AG09319 (cell line): ENCODE measurements around the gene NPC1.
A peak's percentile ranks its signal among the peaks of the same experiment; 100 is the strongest.

ENCODE experiments used
- DNase-seq: peaks from one replicate; pipeline ENCODE4 v3.0.0-alpha.2; 2010; ENCODE audit warnings: low read depth; ENCODE audit errors: extremely low read depth
- CTCF ChIP-seq: IDR thresholded peaks from 2 replicates; pipeline ENCODE4 v1.5.1; 2011; ENCODE audit warnings: low read depth, mild to moderate bottlenecking, inconsistent platforms, low read length, moderate library complexity

Gene NPC1

GRCh38 chr18:23586249-23587196 is at the start of gene NPC1:
TSS of gene NPC1 (minus strand) at chr18:23586506. CDS start at chr18:23586343, 163 bp downstream.
- TF ChIP-seq CTCF, result peak; percentile 82
- peak; percentile 87 for DNase-seq

- no peak for DNase-seq
- TF ChIP-seq CTCF, result no peak
Observed at GRCh38 chr18:23636071-23636399, 49.7 kb upstream of the NPC1 start.

GRCh38 chr18:23635283-23636070 is 49.2 kb upstream of the NPC1 start:
- no peak for TF ChIP-seq CTCF
- DNase-seq, result no peak

GRCh38 chr18:23634692-23635091 is 48.4 kb upstream of the NPC1 start:
- TF ChIP-seq CTCF, result no peak
- no peak for DNase-seq

- TF ChIP-seq CTCF, result no peak
- no peak for DNase-seq
Observed at GRCh38 chr18:23632615-23633014, 46.3 kb upstream of the NPC1 start.

- TF ChIP-seq CTCF, result no peak
- DNase-seq, result no peak
Observed at GRCh38 chr18:23631746-23632145, 45.4 kb upstream of the NPC1 start.

GRCh38 chr18:23631312-23631711 is 45.0 kb upstream of the NPC1 start:
- DNase-seq, result no peak
- TF ChIP-seq CTCF, result no peak
